Renal pelvis (tissue), 4 donors: ENCODE data around the gene ADRA1B. TPM values are rescaled to one million over a fixed set of nuclear protein-coding genes. Genes with fewer than 3 reads are reported as not detected.

Experiments
- DNase-seq: peaks from one replicate; pipeline ENCODE4 v3.0.0-alpha.2; 2013
- polyA plus RNA-seq, 3 donors: library from polyadenylated mRNA; unstranded; fragments of 120-200 nt; gene quantifications; one replicate each; pipeline ENCODE4 v1.2.1, GENCODE V29; 2013; ENCODE audit not compliant: insufficient read length in 3 of 3

The ADRA1B gene
- polyA plus RNA-seq, 3 donors, result 3.5 to 3.6 (median 3.5) TPM

GRCh38 chr5:159921721-159922120 is 5.4 kb downstream of the ADRA1B start:
- DNase-seq, result no peak

- no peak for DNase-seq
Observed at GRCh38 chr5:159923008-159923407, 6.7 kb downstream of the ADRA1B start.

GRCh38 chr5:159928122-159928909 is 12.0 kb downstream of the ADRA1B start:
- DNase-seq, result no peak

GRCh38 chr5:159929176-159929575 is 12.9 kb downstream of the ADRA1B start:
- no peak for DNase-seq

GRCh38 chr5:159933531-159934485 is 17.5 kb downstream of the ADRA1B start:
- no peak for DNase-seq

GRCh38 chr5:159935946-159936345 is 19.7 kb downstream of the ADRA1B start:
- DNase-seq, result no peak

- no peak for DNase-seq
Observed at GRCh38 chr5:159936686-159937329, 20.5 kb downstream of the ADRA1B start.

- DNase-seq, result no peak
Observed at GRCh38 chr5:159937580-159937979, 21.3 kb downstream of the ADRA1B start.

GRCh38 chr5:159943326-159943725 is 27.0 kb downstream of the ADRA1B start:
- no peak for DNase-seq

GRCh38 chr5:159944056-159944600 is 27.8 kb downstream of the ADRA1B start:
- DNase-seq, result no peak

GRCh38 chr5:159945359-159945758 is 29.1 kb downstream of the ADRA1B start:
- DNase-seq, result no peak

GRCh38 chr5:159947708-159948358 is 31.6 kb downstream of the ADRA1B start:
- no peak for DNase-seq

GRCh38 chr5:159951387-159951786 is 35.1 kb downstream of the ADRA1B start:
- DNase-seq, result no peak

- no peak for DNase-seq
Observed at GRCh38 chr5:159951834-159952233, 35.6 kb downstream of the ADRA1B start.

GRCh38 chr5:159953609-159954008 is 37.3 kb downstream of the ADRA1B start:
- DNase-seq, result no peak

- DNase-seq, result no peak
Observed at GRCh38 chr5:159955056-159955624, 38.9 kb downstream of the ADRA1B start.

GRCh38 chr5:159956074-159956473 is 39.8 kb downstream of the ADRA1B start:
- DNase-seq, result no peak

- no peak for DNase-seq
Observed at GRCh38 chr5:159961176-159962160, 45.2 kb downstream of the ADRA1B start.

GRCh38 chr5:159962214-159962613 is 45.9 kb downstream of the ADRA1B start:
- no peak for DNase-seq

- DNase-seq, result no peak
Observed at GRCh38 chr5:159963935-159964334, 47.7 kb downstream of the ADRA1B start.
